GM12801 (cell line): ENCODE measurements around the gene TSEN54.

Experiments
- TF ChIP-seq, protein P1 (sequence below): IDR thresholded peaks from one replicate; pipeline ENCODE4 v1.5.1; 2011; ENCODE audit warnings: control low read depth; ENCODE audit not compliant: insufficient read length; ENCODE audit errors: extremely low read depth

Gene TSEN54

DNA sequence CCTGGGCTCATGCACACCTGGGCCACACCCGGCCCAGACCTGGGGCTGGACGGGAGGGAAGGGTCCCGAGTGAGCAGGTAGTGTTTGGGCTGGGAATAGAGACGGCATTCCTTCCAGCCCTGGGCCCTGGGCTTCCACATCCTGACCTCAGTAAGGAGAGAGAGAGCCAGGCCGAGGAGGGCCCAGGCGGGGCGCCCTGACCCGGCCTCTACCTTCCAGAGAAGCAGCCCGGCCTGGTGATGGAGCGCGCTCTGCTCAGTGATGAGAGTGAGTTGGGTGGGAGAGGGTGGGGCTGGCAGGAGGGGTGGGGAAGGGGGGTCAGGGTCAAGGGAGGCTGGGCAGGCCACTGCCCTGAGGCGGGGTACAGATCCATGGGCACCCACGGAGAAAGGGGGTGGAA is 57.7 kb downstream of the TSEN54 start:
- TF ChIP-seq, protein P1, sequence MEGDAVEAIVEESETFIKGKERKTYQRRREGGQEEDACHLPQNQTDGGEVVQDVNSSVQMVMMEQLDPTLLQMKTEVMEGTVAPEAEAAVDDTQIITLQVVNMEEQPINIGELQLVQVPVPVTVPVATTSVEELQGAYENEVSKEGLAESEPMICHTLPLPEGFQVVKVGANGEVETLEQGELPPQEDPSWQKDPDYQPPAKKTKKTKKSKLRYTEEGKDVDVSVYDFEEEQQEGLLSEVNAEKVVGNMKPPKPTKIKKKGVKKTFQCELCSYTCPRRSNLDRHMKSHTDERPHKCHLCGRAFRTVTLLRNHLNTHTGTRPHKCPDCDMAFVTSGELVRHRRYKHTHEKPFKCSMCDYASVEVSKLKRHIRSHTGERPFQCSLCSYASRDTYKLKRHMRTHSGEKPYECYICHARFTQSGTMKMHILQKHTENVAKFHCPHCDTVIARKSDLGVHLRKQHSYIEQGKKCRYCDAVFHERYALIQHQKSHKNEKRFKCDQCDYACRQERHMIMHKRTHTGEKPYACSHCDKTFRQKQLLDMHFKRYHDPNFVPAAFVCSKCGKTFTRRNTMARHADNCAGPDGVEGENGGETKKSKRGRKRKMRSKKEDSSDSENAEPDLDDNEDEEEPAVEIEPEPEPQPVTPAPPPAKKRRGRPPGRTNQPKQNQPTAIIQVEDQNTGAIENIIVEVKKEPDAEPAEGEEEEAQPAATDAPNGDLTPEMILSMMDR: no peak
